Measurements from ENCODE around the gene OCA2. TPM values are rescaled to one million over a fixed set of nuclear protein-coding genes. Genes with fewer than 3 reads are reported as not detected.

OCA2 gene
- total and polyA plus RNA-seq, 2 of the 13 experiments (the other 11 are each of a cell fraction or from before 2014, with no cell fraction given) = 0.02 to 0.05 TPM

- TF ChIP-seq ZNF407 (CRISPR knock-in tag; IDR thresholded peaks at IDR 0.05; ENCODE audit: not compliant biosample characterization) (no peak), CREB1 (IDR thresholded peaks at IDR 0.05) (peak; percentile 68), CREB1 (CRISPR knock-in tag; IDR thresholded peaks at IDR 0.05) (no peak), ATF7 (IDR thresholded peaks at IDR 0.05) (peak; percentile 61), ATF7 (CRISPR knock-in tag; IDR thresholded peaks at IDR 0.05) (no peak)
- Histone ChIP-seq H2AFZ (ENCODE audit: low read length) (no peak overlapping the region), H3K9me3 (ENCODE audit: low read length) (no peaks in the 10 kb centered on the region), H3K4me2 (ENCODE audit: low read depth, low read length) (no peak overlapping the region), H3K79me2 (ENCODE audit: insufficient read depth, low read length) (no peaks in the 10 kb centered on the region), H3K4me1 (ENCODE audit: insufficient read depth, low read length) (no peaks in the 10 kb centered on the region), H3K4me3 (replicated peaks in 1 of 3; ENCODE audit: insufficient read depth in 1 of 3, low read depth in 2 of 3, low read length in 3 of 3) (no peak overlapping the region), H4K20me1 (ENCODE audit: insufficient read depth, low read length) (no peaks in the 10 kb centered on the region), H3K9ac (ENCODE audit: insufficient read depth, low read depth, low read length) (no peak overlapping the region), H3K36me3 (replicated peaks in 1 of 2; ENCODE audit: control insufficient read depth in 1 of 2, insufficient read depth in 2 of 2, low read length in 2 of 2) (no peaks in the 10 kb centered on the region; a peak in 1 of 5 replicates), H3K27ac (ENCODE audit: extremely low read length, insufficient read depth, low read length) (no peak overlapping the region), H3K27me3 (ENCODE audit: control insufficient read depth in 1 of 2, insufficient read depth in 2 of 2, low read length in 2 of 2) (peaks cover 1 to 3% of the 10 kb centered on the region in 2 experiments; a peak in 2 of 5 replicates)
- intact Hi-C loops (cut with micrococcal nuclease; ENCODE audit: unreplicated experiment) (no loop called here), in situ Hi-C loops (cut with HindIII; ENCODE audit: extremely low pct_ligation_motif_present, low pct_unique_long_range_greater_than_20kb) (no loop called here)
- ATAC-seq = no peak
- no peak for DNase-seq (ENCODE audit: low spot score)
- POLR2A ChIA-PET = no interaction called here
- no peak for FAIRE-seq
- no TSS peak for BruUV-seq (replicated peaks)
- WGBS (ENCODE audit: low lambda C conversion rate) = 6% methylated on average over 7 of the region's 10 CpGs
- CTCF ChIA-PET (ENCODE audit: low intra/inter-chr PET ratio, low total read pairs) = no interaction called here
Observed at GRCh38 chr15:27949089-27949488, 150.0 kb downstream of the OCA2 start.

Data from HepG2 (cell line).